Endothelial cell of umbilical vein (primary cell): ENCODE results near the gene SGCD. TPM values are rescaled to one million over a fixed set of nuclear protein-coding genes. Genes with fewer than 3 reads are reported as not detected.

Experiments used
- BruUV-seq: library from RNA; stranded (reverse); fragments of 400-500 nt; replicated peaks from 2 replicates; lab custom pipeline; 2021; lab: Mats Ljungman, UMichigan
- CTCF ChIA-PET: fragments of 300-600, 350-600 bp; sonication (Branson Sonifier 250); formaldehyde crosslinking; loops from one replicate; lab custom pipeline; 2021; ENCODE audit warnings: antibody characterized with exemption, inconsistent platforms; lab: Charles Lee
- POLR2A ChIA-PET: fragments of 300-600, 350-600 bp; sonication (Branson Sonifier 250); formaldehyde crosslinking; loops from one replicate; lab custom pipeline; 2021; ENCODE audit warnings: antibody characterized with exemption, inconsistent platforms; lab: Charles Lee
- DNase-seq: peaks from one replicate; pipeline ENCODE4 v3.0.0-alpha.2; 2011; ENCODE audit warnings: low read depth, low spot score
- FAIRE-seq: peaks from 2 replicates; lab custom pipeline; 2011; peaks lifted over from hg19 to GRCh38; lab: Jason Lieb, UNC
- H2AFZ ChIP-seq: 2 replicates; pipeline ENCODE4 v1.6.0; 2012; ENCODE audit warnings: low read depth, low read length, control low read depth, inconsistent platforms
- H3K27ac ChIP-seq: 2 replicates; pipeline ENCODE4 v1.5.1; 2011; ENCODE audit warnings: low read depth, mild to moderate bottlenecking, control low read depth, low read length, moderate library complexity; ENCODE audit not compliant: insufficient read depth
- H3K27me3 ChIP-seq, 2 experiments: 2 replicates each; pipeline versions ENCODE4 v1.6.0 to v1.6.1; 2011; ENCODE audit warnings: low read length in 2 of 2, mixed read lengths in 1 of 2; ENCODE audit not compliant: control insufficient read depth in 2 of 2, insufficient read depth in 2 of 2
- H3K36me3 ChIP-seq, 2 experiments: 2 replicates in 1 of 2; 3 replicates in 1 of 2; pipeline ENCODE4 v1.5.1; 2011; ENCODE audit warnings: low read length in 2 of 2, mild to moderate bottlenecking in 1 of 2, moderate library complexity in 1 of 2; ENCODE audit not compliant: control insufficient read depth in 2 of 2, insufficient read depth in 2 of 2; ENCODE audit errors: extremely low read depth in 1 of 2
- H3K4me1 ChIP-seq: 3 replicates; pipeline ENCODE4 v1.5.1; 2011; ENCODE audit warnings: mild to moderate bottlenecking, low read length; ENCODE audit not compliant: control insufficient read depth, insufficient read depth; ENCODE audit errors: extremely low read depth
- H3K4me2 ChIP-seq: 2 replicates; pipeline ENCODE4 v1.6.1; 2011; ENCODE audit warnings: low read length, control low read depth, mixed read lengths; ENCODE audit not compliant: insufficient read depth
- H3K4me3 ChIP-seq, 3 experiments: fragments of 200-600 bp in 1 of 3; sonication (generic), shearing (Covaris generic) in 1 of 3; replicated peaks in 1 of 3; 2 replicates each; pipeline ENCODE4 v1.5.1; 2011 to 2016; ENCODE audit warnings: control low read depth in 3 of 3, low read length in 3 of 3, mild to moderate bottlenecking in 2 of 3, inconsistent platforms in 1 of 3, low read depth in 1 of 3, moderate library complexity in 1 of 3; ENCODE audit not compliant: insufficient read depth in 1 of 3
- H3K79me2 ChIP-seq: 2 replicates; pipeline ENCODE4 v1.6.0; 2012; ENCODE audit warnings: low read length, inconsistent platforms; ENCODE audit not compliant: control insufficient read depth, insufficient read depth
- H3K9ac ChIP-seq: replicated peaks from 2 replicates; pipeline ENCODE3; 2011; ENCODE audit warnings: low read length, control low read depth; ENCODE audit not compliant: insufficient read depth; ENCODE audit errors: extremely low read depth
- H3K9me1 ChIP-seq: replicated peaks from 3 replicates; pipeline ENCODE4 v1.6.0; 2011; ENCODE audit warnings: mild to moderate bottlenecking, low read length; ENCODE audit not compliant: control insufficient read depth, insufficient read depth; ENCODE audit errors: extremely low read depth
- H3K9me3 ChIP-seq: replicated peaks from 2 replicates; pipeline ENCODE4 v1.5.1; 2012; ENCODE audit warnings: low read length, inconsistent platforms; ENCODE audit not compliant: control insufficient read depth, insufficient read depth
- H4K20me1 ChIP-seq: replicated peaks from 2 replicates; pipeline ENCODE3; 2011; ENCODE audit warnings: mild to moderate bottlenecking, low read length; ENCODE audit not compliant: control insufficient read depth, insufficient read depth; ENCODE audit errors: extremely low read depth
- EZH2 ChIP-seq: IDR thresholded peaks from 2 replicates; pipeline ENCODE4 v1.6.1; 2012; ENCODE audit warnings: borderline replicate concordance, low read depth, mild to moderate bottlenecking, moderate library complexity, low read length, inconsistent platforms; ENCODE audit not compliant: severe bottlenecking
- FOS ChIP-seq: IDR thresholded peaks from 2 replicates; pipeline ENCODE4 v1.6.1; 2011; ENCODE audit warnings: mild to moderate bottlenecking, low read length, moderate library complexity, borderline replicate concordance; ENCODE audit not compliant: insufficient read depth
- GATA2 ChIP-seq: IDR thresholded peaks from 2 replicates; pipeline ENCODE4 v1.7.0; 2011; ENCODE audit warnings: low read depth, mild to moderate bottlenecking, moderate library complexity, mixed read lengths, low read length; ENCODE audit not compliant: insufficient read length, insufficient read depth
- JUN ChIP-seq: IDR thresholded peaks from 2 replicates; pipeline ENCODE4 v1.6.1; 2011; ENCODE audit warnings: borderline replicate concordance, low read depth; ENCODE audit not compliant: insufficient read length, insufficient read depth
- MYC ChIP-seq: IDR thresholded peaks from one replicate; pipeline ENCODE4 v1.6.1; 2011; ENCODE audit warnings: mild to moderate bottlenecking, low read depth, low read length
- POLR2A ChIP-seq: IDR thresholded peaks from 2 replicates; pipeline ENCODE4 v1.6.1; 2012; ENCODE audit warnings: low read depth, mild to moderate bottlenecking, control low read depth, low read length
- POLR2AphosphoS5 ChIP-seq: IDR thresholded peaks from 2 replicates; pipeline ENCODE4 v1.6.1; 2012; ENCODE audit warnings: low read depth, mild to moderate bottlenecking, control low read depth, low read length, moderate library complexity; ENCODE audit not compliant: insufficient read depth
- dilution Hi-C: fragments of 300-500 bp; cut with MboI; formaldehyde crosslinking; loops from one replicate; pipeline ENCODE4 v1.15.0; 2019; ENCODE audit warnings: low sequenced_read_pairs; ENCODE audit not compliant: extremely low pct_ligation_motif_present
- intact Hi-C: fragments of 100-400 bp; cut with micrococcal nuclease; formaldehyde crosslinking; loops from one replicate; pipeline ENCODE4 v1.10.0; 2022
- polyA plus RNA-seq, 4 experiments: library from polyadenylated mRNA; depleted of rRNA in 3 of 4; stranded (reverse) in 3 of 4; unstranded in 1 of 4; fragments of >200 nt; gene quantifications; 2 replicates each; pipeline versions ENCODE4 v1.2.1 to v1.2.3, GENCODE V29; 2011 to 2012; ENCODE audit warnings: missing spikeins in 1 of 4
- total RNA-seq: library from RNA; stranded (reverse); gene quantifications from 2 replicates; pipeline ENCODE4 v1.2.3, GENCODE V29; 2021
- TF ChIP-seq, protein P1 (sequence below): IDR thresholded peaks from 2 replicates; pipeline ENCODE4 v1.6.1; 2011; ENCODE audit not compliant: insufficient read depth, insufficient read length
- TF ChIP-seq, protein P2 (sequence below), 2 donors: IDR thresholded peaks; 1 replicate in 1 of 2; 2 replicates in 1 of 2; pipeline ENCODE4 v1.5.1; 2011; ENCODE audit warnings: low read length in 2 of 2, mild to moderate bottlenecking in 2 of 2, moderate library complexity in 2 of 2, control low read depth in 1 of 2, inconsistent platforms in 1 of 2, low read depth in 1 of 2; ENCODE audit not compliant: insufficient read depth in 1 of 2; ENCODE audit errors: extremely low read depth in 1 of 2

The SGCD gene
- total and polyA plus RNA-seq, 2 donors (not counting 3 experiments of a cell fraction or from before 2014, with no cell fraction given), result not detected

DNA sequence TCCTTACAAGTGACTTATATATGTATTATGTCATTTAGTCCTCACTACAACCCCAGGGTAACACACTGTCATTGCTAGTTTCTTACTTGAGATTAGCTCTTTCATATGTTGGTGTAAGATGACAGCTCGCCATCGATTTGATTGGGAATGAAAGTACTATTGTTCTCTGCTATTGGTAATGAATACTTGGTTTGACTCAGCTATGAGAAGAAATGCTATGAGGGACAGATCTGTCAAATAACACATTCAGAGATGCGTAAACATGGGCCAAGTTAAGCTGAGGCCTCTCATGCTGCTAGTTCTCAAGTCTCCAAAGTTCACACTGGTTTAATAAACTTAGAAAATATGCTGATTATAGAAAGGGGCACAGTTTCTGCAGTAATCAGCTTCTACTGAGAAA, 142.7 kb downstream of the SGCD start:
- Histone ChIP-seq H3K9me1 (no peaks in the 10 kb centered on the region), H3K4me1 (no peaks in the 10 kb centered on the region), H3K4me3 (no peak overlapping the region), H3K27ac (no peak overlapping the region), H4K20me1 (no peaks in the 10 kb centered on the region), H3K9ac (no peak overlapping the region), H3K79me2 (no peaks in the 10 kb centered on the region), H2AFZ (no peak overlapping the region), H3K4me2 (no peak overlapping the region), H3K36me3 (no peaks in the 10 kb centered on the region), H3K27me3 (no peaks in the 10 kb centered on the region), H3K9me3 (no peaks in the 10 kb centered on the region)
- CTCF ChIA-PET, result no interaction called here
- dilution Hi-C loops, result no loop called here
- FAIRE-seq, result no peak
- no TSS peak for BruUV-seq
- no peak for DNase-seq
- TF ChIP-seq, protein P1, sequence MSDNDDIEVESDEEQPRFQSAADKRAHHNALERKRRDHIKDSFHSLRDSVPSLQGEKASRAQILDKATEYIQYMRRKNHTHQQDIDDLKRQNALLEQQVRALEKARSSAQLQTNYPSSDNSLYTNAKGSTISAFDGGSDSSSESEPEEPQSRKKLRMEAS, result no peak
- no peak for TF ChIP-seq POLR2AphosphoS5
- TF ChIP-seq MYC, result no peak
- no peak for TF ChIP-seq GATA2
- TF ChIP-seq FOS, result no peak
- TF ChIP-seq, protein P2, sequence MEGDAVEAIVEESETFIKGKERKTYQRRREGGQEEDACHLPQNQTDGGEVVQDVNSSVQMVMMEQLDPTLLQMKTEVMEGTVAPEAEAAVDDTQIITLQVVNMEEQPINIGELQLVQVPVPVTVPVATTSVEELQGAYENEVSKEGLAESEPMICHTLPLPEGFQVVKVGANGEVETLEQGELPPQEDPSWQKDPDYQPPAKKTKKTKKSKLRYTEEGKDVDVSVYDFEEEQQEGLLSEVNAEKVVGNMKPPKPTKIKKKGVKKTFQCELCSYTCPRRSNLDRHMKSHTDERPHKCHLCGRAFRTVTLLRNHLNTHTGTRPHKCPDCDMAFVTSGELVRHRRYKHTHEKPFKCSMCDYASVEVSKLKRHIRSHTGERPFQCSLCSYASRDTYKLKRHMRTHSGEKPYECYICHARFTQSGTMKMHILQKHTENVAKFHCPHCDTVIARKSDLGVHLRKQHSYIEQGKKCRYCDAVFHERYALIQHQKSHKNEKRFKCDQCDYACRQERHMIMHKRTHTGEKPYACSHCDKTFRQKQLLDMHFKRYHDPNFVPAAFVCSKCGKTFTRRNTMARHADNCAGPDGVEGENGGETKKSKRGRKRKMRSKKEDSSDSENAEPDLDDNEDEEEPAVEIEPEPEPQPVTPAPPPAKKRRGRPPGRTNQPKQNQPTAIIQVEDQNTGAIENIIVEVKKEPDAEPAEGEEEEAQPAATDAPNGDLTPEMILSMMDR (IDR thresholded peaks at IDR 0.05; ENCODE audit: extremely low read depth in 1 of 2, insufficient read depth in 1 of 2, low read depth in 1 of 2, low read length in 2 of 2), result no peak
- TF ChIP-seq EZH2, result no peak
- TF ChIP-seq JUN, result no peak
- no peak for TF ChIP-seq POLR2A
- intact Hi-C loops, result no loop called here
- POLR2A ChIA-PET, result no interaction called here
